NCI-H146 treated with DMSO at 0.1 percent for 48 hours (cell line): ENCODE measurements around the gene RARG.
"Not testable (repeated sequence)": the region's sequence is repeated elsewhere in the genome, so short reads cannot be mapped to it uniquely, and the experiment has no call there.

ENCODE experiments used
- DNase-seq: peaks from one replicate; lab custom pipeline; 2025; ENCODE audit not compliant: unreplicated experiment; lab: John Stamatoyannopoulos, UW

The RARG gene

DNA sequence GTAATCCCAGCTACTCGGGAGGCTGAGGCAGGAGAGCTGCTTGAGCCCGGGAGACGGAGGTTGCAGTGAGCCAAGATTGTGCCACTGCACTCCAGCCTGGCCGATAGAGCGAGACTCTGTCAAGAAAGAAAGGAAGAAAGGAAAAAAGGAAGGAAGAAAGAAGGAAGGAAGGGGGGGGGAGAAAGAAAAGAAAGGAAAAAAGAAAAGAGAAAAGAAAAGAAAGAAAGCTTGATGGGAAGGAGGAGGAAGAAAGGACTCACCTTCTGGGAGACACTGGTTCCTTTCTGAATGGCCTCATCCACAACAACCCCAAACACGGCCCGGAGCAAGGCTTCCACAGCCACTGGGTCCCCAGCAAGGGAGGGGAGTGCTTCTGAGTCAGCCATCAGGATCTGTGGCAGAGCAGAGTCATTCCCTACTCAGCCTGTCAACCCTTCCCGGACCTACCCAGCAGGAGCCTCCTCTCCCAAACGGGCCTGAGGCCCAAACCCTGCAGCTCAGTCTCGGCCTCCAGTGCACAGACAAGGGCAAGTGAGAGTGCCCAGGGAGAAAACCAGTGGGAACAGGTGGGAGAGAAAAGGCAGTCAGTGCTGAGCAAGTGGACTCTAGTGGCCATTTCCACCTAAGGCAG lies 58.8 kb downstream of the RARG start:
- DNase-seq, result no peak

- no peak for DNase-seq
Observed at GRCh38 chr12:53172352-53172751, 59.7 kb downstream of the RARG start.

DNA sequence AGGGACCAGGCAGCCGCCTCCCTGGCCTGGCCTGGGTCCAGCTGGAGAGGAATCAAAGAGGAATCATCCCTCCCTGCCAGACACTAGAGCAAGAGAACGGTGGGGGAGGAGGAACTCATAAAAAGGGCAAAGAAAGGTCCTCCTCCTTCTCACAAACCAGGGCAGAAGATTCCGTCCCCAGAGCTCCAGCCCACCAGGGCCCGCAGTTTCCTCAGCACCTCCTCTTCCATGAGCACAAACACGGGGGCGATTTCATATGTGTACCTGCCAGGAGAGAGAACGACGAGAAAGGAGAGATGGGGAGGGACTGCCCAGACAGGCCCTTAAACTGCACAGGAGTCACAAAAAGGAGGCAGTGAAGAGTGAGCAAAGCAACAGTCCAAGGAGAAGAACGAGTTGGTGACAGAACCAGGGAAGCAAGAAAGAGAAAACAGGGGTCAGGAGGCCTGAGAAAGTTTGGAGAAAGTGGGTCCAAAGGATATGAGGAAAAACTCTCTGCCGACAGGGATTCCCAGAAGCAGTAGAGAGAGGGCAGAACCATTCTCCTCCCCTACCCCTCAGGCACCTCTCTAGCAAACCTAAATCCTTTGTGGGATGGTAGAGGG lies 60.2 kb downstream of the RARG start:
- no peak for DNase-seq

- DNase-seq, result no peak
Observed at GRCh38 chr12:53170876-53171724, 60.9 kb downstream of the RARG start.

DNA sequence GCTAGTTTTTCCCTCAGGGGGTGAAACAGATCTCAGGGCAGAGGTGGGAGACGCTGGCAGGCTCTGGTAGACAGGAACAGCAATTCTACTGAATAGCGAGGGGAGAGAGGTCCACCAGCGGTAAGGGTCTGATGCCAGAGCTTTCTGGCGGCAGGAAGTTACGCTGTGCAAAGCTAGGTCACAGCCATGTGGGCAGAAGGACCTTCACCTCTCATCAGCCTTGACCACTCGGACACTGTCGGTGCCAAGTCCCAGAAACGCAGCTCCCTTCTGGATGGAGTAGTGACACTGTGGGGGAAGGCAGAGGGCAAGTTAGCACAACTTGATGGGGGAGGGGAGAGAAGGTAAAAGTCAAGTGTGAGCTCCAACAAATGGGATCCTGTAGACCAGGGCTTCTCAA lies 61.8 kb downstream of the RARG start:
- DNase-seq, result no peak

GRCh38 chr12:53169644-53170043 lies 62.4 kb downstream of the RARG start:
- no peak for DNase-seq

DNA sequence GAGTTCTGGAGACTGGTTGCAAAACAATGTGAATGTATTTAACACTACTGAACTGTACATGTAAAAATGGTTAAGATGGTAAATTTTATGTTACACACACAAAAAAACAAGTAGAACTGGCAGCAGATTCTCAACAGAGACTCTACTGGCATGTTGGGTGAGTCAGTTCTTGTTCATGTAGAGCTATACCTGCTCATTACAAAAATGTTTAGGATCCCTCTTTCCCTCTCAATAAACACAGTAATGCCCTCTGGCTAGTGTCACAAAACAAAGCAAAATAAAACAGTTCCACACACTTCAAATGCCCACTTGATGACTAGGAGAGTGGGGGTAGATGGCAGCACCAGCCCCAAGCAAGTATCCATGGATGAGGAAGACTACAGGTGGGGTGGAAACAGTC lies 65.2 kb downstream of the RARG start:
- no peak for DNase-seq

- DNase-seq, result not testable (repeated sequence)
Observed at GRCh38 chr12:53163008-53163407, 69.0 kb downstream of the RARG start.

GRCh38 chr12:53161119-53161911 lies 70.7 kb downstream of the RARG start:
- no peak for DNase-seq

- no peak for DNase-seq
Observed at GRCh38 chr12:53160673-53161072, 71.3 kb downstream of the RARG start.
